Psoas muscle (tissue), 8 donors: ENCODE data around the gene CDC42BPG. TPM values are rescaled to one million over a fixed set of nuclear protein-coding genes. Genes with fewer than 3 reads are reported as not detected.

Experiments used
- ATAC-seq, 4 donors: fragments of 200-7000 bp; cut with Tn5 transposase; one replicate each; pipeline ENCODE4 v1.9.1; 2020; ENCODE audit warnings: moderate library complexity in 3 of 4, mild to moderate bottlenecking in 2 of 4
- DNase-seq, 2 donors: peaks; one replicate each; pipeline ENCODE4 v3.0.0-alpha.2; 2020
- H3K27ac ChIP-seq: fragments of 200-600 bp; one replicate; pipeline ENCODE4 v1.8.0; 2022
- H3K27me3 ChIP-seq, 3 donors: fragments of 200-600 bp in 1 of 3; one replicate each; pipeline versions ENCODE4 v1.6.1 to v1.8.0; 2013 to 2022; ENCODE audit warnings: low read length in 2 of 3, mild to moderate bottlenecking in 2 of 3, moderate library complexity in 1 of 3; ENCODE audit not compliant: insufficient read depth in 3 of 3
- H3K36me3 ChIP-seq, 2 donors: fragments of 200-600 bp in 1 of 2; one replicate each; pipeline versions ENCODE4 v1.6.1 to v1.8.0; 2013 to 2022; ENCODE audit warnings: low read depth in 1 of 2, mild to moderate bottlenecking in 1 of 2, moderate library complexity in 1 of 2; ENCODE audit not compliant: insufficient read depth in 1 of 2
- H3K4me1 ChIP-seq: fragments of 200-600 bp; one replicate; pipeline ENCODE4 v1.8.0; 2022
- H3K4me3 ChIP-seq: fragments of 200-600 bp; one replicate; pipeline ENCODE4 v1.8.0; 2022; ENCODE audit warnings: mild to moderate bottlenecking
- H3K9me3 ChIP-seq: fragments of 200-600 bp; one replicate; pipeline ENCODE4 v1.8.0; 2022
- CTCF ChIP-seq: fragments of 200-600 bp; IDR thresholded peaks from one replicate; pipeline ENCODE4 v1.8.0; 2022; ENCODE audit warnings: antibody characterized with exemption
- WGBS, 3 donors: extraction: QIAGEN DNeasy Blood & Tissue Kit; methylation state at CpG; one replicate each; pipeline versions ENCODE4 v1.1.6 to v1.1.7; 2013; 5-methylcytosine and 5-hydroxymethylcytosine counted together
- intact Hi-C, 2 donors: fragments of 100-400 bp; cut with DNase I; formaldehyde crosslinking; loops; one replicate each; pipeline versions ENCODE4 v1.11.0 to v1.14.2; 2022
- polyA plus RNA-seq, 3 donors: library from polyadenylated mRNA; stranded (reverse); fragments of 200-250 nt; gene quantifications; one replicate each; pipeline ENCODE4 v1.2.3, GENCODE V29; 2013
- total RNA-seq, 4 donors: library from RNA; stranded (reverse); fragmentation: NEBNext Ultra II Directional in 2 of 4; extraction: Animal tissue kit (Norgen Biotek cat#: 25700) in 2 of 4; gene quantifications; one replicate each; pipeline versions ENCODE4 v1.2.1 to v1.2.4, GENCODE V29; 2021 to 2023
- donor health status: healthy with polysubstance abuse.
- donor health status: DM: no; HTN: no; CAD: no; lungs with moderate emphysema.
- donor health status: Bipolar disorder and iron deficiency.
- donor health status: healthy.
- donor health status: DM: yes; HTN: yes; CAD: no.
- donor health status: DM: no; HTN: no; CAD: no.
- donor health status: DM: no; HTN: no; CAD: no.
- donor health status: DM: yes; HTN: yes; CAD: no.

Gene CDC42BPG
- total and polyA plus RNA-seq, 7 donors = 0.04 to 2.2 (median 0.06) TPM; not detected in 1

GRCh38 chr11:64778223-64778472, 66.3 kb downstream of the CDC42BPG start:
- no peak for TF ChIP-seq CTCF
- Histone ChIP-seq H3K4me3 (peak overlapping the region; percentile 87), H3K36me3 (peaks cover 14 to 49% of the 10 kb centered on the region in 2 donors), H3K9me3 (no peaks in the 10 kb centered on the region), H3K27me3 (no peaks in the 10 kb centered on the region), H3K4me1 (peaks cover 45% of the 10 kb centered on the region), H3K27ac (peak overlapping the region; percentile 98)
- DNase-seq (no peak), ATAC-seq (no peak)
- intact Hi-C loops = no loop called here
- 0 to 3% (median 1%) methylated on average over 1 to 28 of the region's 28 CpGs for WGBS, 3 donors

- H3K4me1 ChIP-seq = peaks cover 51% of the 10 kb centered on the region
- 0 to 2% (median 1%) methylated on average over 28 to 98 of the region's 98 CpGs for WGBS, 3 donors
- no peak for TF ChIP-seq CTCF
Observed at GRCh38 chr11:64777449-64778222, 66.8 kb downstream of the CDC42BPG start.

GRCh38 chr11:64776875-64777274, 67.6 kb downstream of the CDC42BPG start:
- intact Hi-C loops = loop anchor here in 1 of 2 donors (2.0 kb wide), 1 partner anchor 16 kb away; no protein-coding TSS in a partner anchor
- Histone ChIP-seq H3K4me3 (peak overlapping the region; percentile 87), H3K36me3 (peaks cover 20 to 62% of the 10 kb centered on the region in 2 donors), H3K27ac (peak overlapping the region; percentile 63), H3K9me3 (no peaks in the 10 kb centered on the region), H3K4me1 (peaks cover 58% of the 10 kb centered on the region), H3K27me3 (no peaks in the 10 kb centered on the region)
- ATAC-seq (no peak), DNase-seq (no peak)
- 10 to 16% (median 11%) methylated on average over 3 of the region's 3 CpGs for WGBS, 3 donors
- TF ChIP-seq CTCF = no peak

More at GRCh38 chr11:64777449-64778222, 66.8 kb downstream of the CDC42BPG start:
- intact Hi-C loops = loop anchor here in 1 of 2 donors (2.0 kb wide), 1 partner anchor 17 kb away; no protein-coding TSS in a partner anchor
- peak; percentile 26 to 51 (median 41) for ATAC-seq
- peaks cover 19 to 54% of the 10 kb centered on the region in 2 donors for H3K36me3 ChIP-seq
- H3K27ac ChIP-seq = peak overlapping the region; percentile 98
- no peaks in the 10 kb centered on the region for H3K9me3 ChIP-seq
- no peaks in the 10 kb centered on the region for H3K27me3 ChIP-seq
- DNase-seq = peak; percentile 86 to 93
- H3K4me3 ChIP-seq = peak overlapping the region; percentile 87

GRCh38 chr11:64776425-64776824, 68.0 kb downstream of the CDC42BPG start:
- peaks cover 20 to 66% of the 10 kb centered on the region in 2 donors for H3K36me3 ChIP-seq
- intact Hi-C loops = loop anchor here in 1 of 2 donors (2.0 kb wide), 1 partner anchor 16 kb away; no protein-coding TSS in a partner anchor
- peak overlapping the region; percentile 87 for H3K4me3 ChIP-seq
- no peaks in the 10 kb centered on the region for H3K9me3 ChIP-seq
- peaks cover 63% of the 10 kb centered on the region for H3K4me1 ChIP-seq
- no peaks in the 10 kb centered on the region for H3K27me3 ChIP-seq
- ATAC-seq = no peak
- no peak for DNase-seq
- 37 to 53% (median 43%) methylated on average over 6 of the region's 6 CpGs for WGBS, 3 donors
- TF ChIP-seq CTCF = no peak
- H3K27ac ChIP-seq = peak overlapping the region; percentile 26
